Panc1 (cell line): ENCODE measurements around the gene UBE2E2. TPM values are rescaled to one million over a fixed set of nuclear protein-coding genes. Genes with fewer than 3 reads are reported as not detected.
"Not testable (repeated sequence)": the region's sequence is repeated elsewhere in the genome, so short reads cannot be mapped to it uniquely, and the experiment has no call there.

Experiments
- ATAC-seq: fragments of 200-7000 bp; cut with Tn5 transposase; 2 replicates; pipeline ENCODE4 v1.9.1; 2020; ENCODE audit warnings: mild to moderate bottlenecking, moderate library complexity
- BruUV-seq: library from RNA; stranded (reverse); fragments of 400-500 nt; replicated peaks from 2 replicates; lab custom pipeline; 2021; lab: Mats Ljungman, UMichigan
- CTCF ChIA-PET: fragments of 300-600 bp; sonication (Branson Sonifier 250); formaldehyde crosslinking; loops from one replicate; lab custom pipeline; 2022; ENCODE audit warnings: antibody characterized with exemption; lab: Charles Lee
- POLR2A ChIA-PET: fragments of 300-600 bp; sonication (Branson Sonifier 250); formaldehyde crosslinking; loops from one replicate; lab custom pipeline; 2022; ENCODE audit warnings: antibody characterized with exemption; lab: Charles Lee
- DNase-seq: peaks from one replicate; pipeline ENCODE4 v3.0.0-alpha.2; 2010; ENCODE audit warnings: low read depth, low spot score
- H3K27ac ChIP-seq: 2 replicates; pipeline ENCODE4 v1.5.1; 2011; ENCODE audit warnings: mild to moderate bottlenecking, low read length, inconsistent platforms
- H3K27me3 ChIP-seq: fragments of 200-500 bp; sonication (Bioruptor generic); 2 replicates; pipeline ENCODE4 v1.6.0; 2014; ENCODE audit warnings: low read length, inconsistent platforms; ENCODE audit not compliant: control insufficient read depth, insufficient read depth
- H3K36me3 ChIP-seq: fragments of 200-500 bp; sonication (Bioruptor generic); 2 replicates; pipeline ENCODE4 v1.5.1; 2014; ENCODE audit warnings: inconsistent platforms, mild to moderate bottlenecking, low read length, moderate library complexity; ENCODE audit not compliant: control insufficient read depth, insufficient read depth
- H3K4me1 ChIP-seq: 2 replicates; pipeline ENCODE4 v1.5.1; 2011; ENCODE audit warnings: inconsistent platforms, mild to moderate bottlenecking, low read length, moderate library complexity; ENCODE audit not compliant: control insufficient read depth, insufficient read depth
- H3K4me3 ChIP-seq, 2 experiments: 2 replicates each; pipeline ENCODE4 v1.5.1; 2011 to 2012; ENCODE audit warnings: low read depth in 2 of 2, low read length in 2 of 2, mild to moderate bottlenecking in 2 of 2, inconsistent platforms in 1 of 2, moderate library complexity in 1 of 2
- H3K9me3 ChIP-seq: fragments of 200-500 bp; sonication (Bioruptor generic); 2 replicates; pipeline ENCODE4 v1.5.1; 2014; ENCODE audit warnings: low read depth, mild to moderate bottlenecking, inconsistent platforms, low read length, moderate library complexity; ENCODE audit not compliant: control insufficient read depth, insufficient read depth
- CTCF ChIP-seq: fragments of 450-650 bp; IDR thresholded peaks from 2 replicates; pipeline ENCODE4 v1.5.1; 2017; ENCODE audit warnings: mild to moderate bottlenecking
- POLR2AphosphoS5 ChIP-seq: IDR thresholded peaks from 2 replicates; pipeline ENCODE4 v1.6.1; 2012; ENCODE audit warnings: mild to moderate bottlenecking, low read depth, low read length, moderate library complexity
- REST ChIP-seq, 2 experiments: IDR thresholded peaks; 2 replicates each; pipeline ENCODE4 v1.6.1; 2011 to 2012; ENCODE audit warnings: low read depth in 2 of 2, control low read depth in 1 of 2, low read length in 1 of 2, mild to moderate bottlenecking in 1 of 2, moderate library complexity in 1 of 2; ENCODE audit not compliant: insufficient read depth in 1 of 2
- SIN3A ChIP-seq: IDR thresholded peaks from 2 replicates; pipeline ENCODE4 v1.6.1; 2012; ENCODE audit warnings: low read depth, mild to moderate bottlenecking, low read length, moderate library complexity, borderline replicate concordance; ENCODE audit not compliant: insufficient read depth
- TCF7L2 ChIP-seq: IDR thresholded peaks from 2 replicates; pipeline ENCODE4 v1.6.1; 2011; ENCODE audit warnings: mild to moderate bottlenecking, low read depth, low read length, inconsistent platforms
- in situ Hi-C: cut with HindIII; loops from 2 replicates; pipeline ENCODE4 v1.10.0; 2016; ENCODE audit warnings: low sequenced_read_pairs, low pct_unique_long_range_greater_than_20kb
- intact Hi-C: fragments of 100-400 bp; cut with micrococcal nuclease; formaldehyde crosslinking; loops from one replicate; pipeline ENCODE4 v1.10.0; 2022; ENCODE audit not compliant: unreplicated experiment
- total RNA-seq: library from RNA; stranded (reverse); gene quantifications from one replicate; pipeline ENCODE4 v1.2.1, GENCODE V29; 2021; ENCODE audit not compliant: unreplicated experiment

Gene UBE2E2
- total RNA-seq, 1 experiment from 2014 or later, result 38.2 TPM

GRCh38 chr3:23331141-23331935 is 128.2 kb downstream of the UBE2E2 start:
- no peak for ATAC-seq
- H3K27ac ChIP-seq, result no peak overlapping the region
- H3K9me3 ChIP-seq, result no peaks in the 10 kb centered on the region
- DNase-seq, result no peak
- intact Hi-C loops (no loop called here), in situ Hi-C loops (no loop called here)
- CTCF ChIA-PET, result no interaction called here
- no peaks in the 10 kb centered on the region for H3K4me1 ChIP-seq
- H3K4me3 ChIP-seq, result no peak overlapping the region
- no peaks in the 10 kb centered on the region for H3K36me3 ChIP-seq
- H3K27me3 ChIP-seq, result no peaks in the 10 kb centered on the region
- TF ChIP-seq REST (IDR thresholded peaks at IDR 0.05; ENCODE audit: insufficient read depth in 1 of 2, low read depth in 2 of 2, low read length in 1 of 2), result no peak
- TF ChIP-seq POLR2AphosphoS5, result no peak
- TF ChIP-seq CTCF, result no peak
- no peak for TF ChIP-seq TCF7L2
- TF ChIP-seq SIN3A, result no peak
- no TSS peak for BruUV-seq
- POLR2A ChIA-PET, result no interaction called here

- TF ChIP-seq SIN3A (no peak), POLR2AphosphoS5 (no peak), CTCF (no peak)
- H3K9me3 ChIP-seq, result no peaks in the 10 kb centered on the region
- BruUV-seq, result no TSS peak
- no peak overlapping the region for H3K4me3 ChIP-seq
- CTCF ChIA-PET, result no interaction called here
- H3K4me1 ChIP-seq, result no peaks in the 10 kb centered on the region
- ATAC-seq (no peak), DNase-seq (no peak)
- in situ Hi-C loops, result no loop called here
- no peaks in the 10 kb centered on the region for H3K27me3 ChIP-seq
- intact Hi-C loops, result no loop called here
- H3K27ac ChIP-seq, result no peak overlapping the region
- POLR2A ChIA-PET, result no interaction called here
- H3K36me3 ChIP-seq, result no peaks in the 10 kb centered on the region
Observed at GRCh38 chr3:23333633-23334032, 130.5 kb downstream of the UBE2E2 start.

GRCh38 chr3:23336853-23337252 is 133.7 kb downstream of the UBE2E2 start:
- H3K4me1 ChIP-seq, intact Hi-C loops: not testable (repeated sequence)

More at GRCh38 chr3:23336853-23337252, 133.7 kb downstream of the UBE2E2 start:
- H3K4me3 ChIP-seq, H3K27ac ChIP-seq, DNase-seq, H3K27me3 ChIP-seq, H3K9me3 ChIP-seq, BruUV-seq, CTCF ChIA-PET, ATAC-seq, H3K36me3 ChIP-seq, in situ Hi-C loops, POLR2A ChIA-PET: not testable (repeated sequence)
